H9 (cell line): ENCODE results near the gene C1QTNF7. TPM values are rescaled to one million over a fixed set of nuclear protein-coding genes. Genes with fewer than 3 reads are reported as not detected.

Experiments
- DNase-seq: peaks from one replicate; pipeline ENCODE4 v3.0.0-alpha.2; 2017
- H2AFZ ChIP-seq: one replicate; pipeline ENCODE4 v1.6.1; 2013; ENCODE audit warnings: mild to moderate bottlenecking, low read length, control low read depth, moderate library complexity
- H2AK5ac ChIP-seq: 2 replicates; pipeline ENCODE4 v1.6.1; 2013; ENCODE audit warnings: low read length, control low read depth, mixed read lengths; ENCODE audit not compliant: insufficient read length
- H2BK120ac ChIP-seq: one replicate; pipeline ENCODE4 v1.6.1; 2013; ENCODE audit warnings: low read depth, mild to moderate bottlenecking, low read length, control low read depth, inconsistent platforms; ENCODE audit not compliant: poor library complexity, severe bottlenecking
- H2BK12ac ChIP-seq: 2 replicates; pipeline ENCODE4 v1.6.1; 2013; ENCODE audit warnings: low read length, control low read depth, mixed read lengths, low read depth; ENCODE audit not compliant: insufficient read length
- H2BK15ac ChIP-seq: 2 replicates; pipeline ENCODE4 v1.6.1; 2013; ENCODE audit warnings: low read depth, low read length, control low read depth
- H2BK20ac ChIP-seq: one replicate; pipeline ENCODE4 v1.6.1; 2013; ENCODE audit warnings: low read depth, mild to moderate bottlenecking, low read length, control low read depth, inconsistent platforms; ENCODE audit not compliant: poor library complexity, severe bottlenecking
- H2BK5ac ChIP-seq: 2 replicates; pipeline ENCODE4 v1.6.1; 2013; ENCODE audit warnings: low read length, control low read depth, mixed read lengths; ENCODE audit not compliant: insufficient read length
- H3K14ac ChIP-seq: 2 replicates; pipeline ENCODE4 v1.6.1; 2013; ENCODE audit warnings: low read length, control low read depth; ENCODE audit not compliant: insufficient read depth
- H3K18ac ChIP-seq: 2 replicates; pipeline ENCODE4 v1.6.1; 2013; ENCODE audit warnings: low read depth, mild to moderate bottlenecking, mixed read lengths, low read length, control low read depth; ENCODE audit not compliant: insufficient read length
- H3K23ac ChIP-seq: 2 replicates; pipeline ENCODE4 v1.6.1; 2013; ENCODE audit warnings: low read length, control low read depth, mixed read lengths, low read depth; ENCODE audit not compliant: insufficient read length
- H3K23me2 ChIP-seq: 2 replicates; pipeline ENCODE4 v1.6.1; 2013; ENCODE audit warnings: low read depth, mild to moderate bottlenecking, mixed read lengths, low read length, control low read depth; ENCODE audit not compliant: insufficient read length, poor library complexity, severe bottlenecking
- H3K27ac ChIP-seq: 2 replicates; pipeline ENCODE4 v1.5.1; 2013; ENCODE audit warnings: low read length, control low read depth, mixed read lengths, low read depth; ENCODE audit not compliant: insufficient read length
- H3K27me3 ChIP-seq: 2 replicates; pipeline ENCODE4 v1.6.1; 2013; ENCODE audit warnings: low read length, control low read depth, inconsistent platforms; ENCODE audit not compliant: insufficient read depth
- H3K4ac ChIP-seq: 2 replicates; pipeline ENCODE4 v1.6.1; 2013; ENCODE audit warnings: low read depth, mild to moderate bottlenecking, control low read depth, inconsistent platforms, low read length, moderate library complexity
- H3K4me1 ChIP-seq: 2 replicates; pipeline ENCODE4 v1.6.1; 2013; ENCODE audit warnings: low read length, control low read depth, inconsistent platforms; ENCODE audit not compliant: insufficient read depth
- H3K4me2 ChIP-seq: 2 replicates; pipeline ENCODE4 v1.6.1; 2013; ENCODE audit warnings: low read length, control low read depth, mixed read lengths; ENCODE audit not compliant: insufficient read length, insufficient read depth
- H3K56ac ChIP-seq: 2 replicates; pipeline ENCODE4 v1.6.1; 2013; ENCODE audit warnings: low read depth, mild to moderate bottlenecking, mixed read lengths, low read length, control low read depth; ENCODE audit not compliant: insufficient read length
- H3K79me1 ChIP-seq: 2 replicates; pipeline ENCODE4 v1.6.1; 2013; ENCODE audit warnings: low read depth, mild to moderate bottlenecking, moderate library complexity, low read length, control low read depth, inconsistent platforms; ENCODE audit not compliant: insufficient read depth, poor library complexity, severe bottlenecking
- H3K79me2 ChIP-seq: 2 replicates; pipeline ENCODE4 v1.6.1; 2013; ENCODE audit warnings: low read length, control low read depth, inconsistent platforms; ENCODE audit not compliant: insufficient read depth
- H3K9ac ChIP-seq: 2 replicates; pipeline ENCODE4 v1.6.1; 2013; ENCODE audit warnings: low read length, control low read depth, mixed read lengths; ENCODE audit not compliant: insufficient read length; ENCODE audit errors: extremely low read depth
- H3K9me3 ChIP-seq: one replicate; pipeline ENCODE4 v1.6.1; 2013; ENCODE audit warnings: low read depth, low read length, inconsistent platforms; ENCODE audit not compliant: control insufficient read depth
- H3T11ph ChIP-seq: one replicate; pipeline ENCODE4 v1.6.1; 2013; ENCODE audit warnings: mild to moderate bottlenecking, low read length, control low read depth, inconsistent platforms
- H4K20me1 ChIP-seq: one replicate; pipeline ENCODE4 v1.6.1; 2013; ENCODE audit not compliant: control insufficient read depth, insufficient read length, insufficient read depth
- H4K5ac ChIP-seq: 2 replicates; pipeline ENCODE4 v1.6.1; 2013; ENCODE audit warnings: low read depth, mild to moderate bottlenecking, mixed read lengths, low read length, control low read depth; ENCODE audit not compliant: insufficient read length
- H4K8ac ChIP-seq: replicated peaks from 2 replicates; pipeline ENCODE4 v1.6.1; 2013; ENCODE audit warnings: low read length, control low read depth, mixed read lengths, low read depth; ENCODE audit not compliant: insufficient read length
- H4K91ac ChIP-seq: 2 replicates; pipeline ENCODE4 v1.6.1; 2013; ENCODE audit warnings: low read depth, mild to moderate bottlenecking, moderate library complexity, mixed read lengths, low read length, control low read depth; ENCODE audit not compliant: insufficient read length
- H3K27ac Mint-ChIP-seq, 3 experiments: 2 replicates in 2 of 3; 3 replicates in 1 of 3; pipeline ENCODE4 v1.8.0; 2020 to 2021; ENCODE audit warnings: mixed read lengths in 3 of 3, mild to moderate bottlenecking in 1 of 3, moderate library complexity in 1 of 3
- H3K27me3 Mint-ChIP-seq: 2 replicates; pipeline ENCODE4 v1.8.0; 2021; ENCODE audit warnings: low read depth, mild to moderate bottlenecking, moderate library complexity, mixed read lengths
- H3K36me3 Mint-ChIP-seq, 3 experiments: 2 replicates in 2 of 3; 3 replicates in 1 of 3; pipeline ENCODE4 v1.8.0; 2020 to 2021; ENCODE audit warnings: low read depth in 3 of 3, mixed read lengths in 3 of 3; ENCODE audit not compliant: insufficient read depth in 1 of 3
- H3K4me1 Mint-ChIP-seq, 2 experiments: 2 replicates each; pipeline ENCODE4 v1.8.0; 2020; ENCODE audit warnings: mixed read lengths in 2 of 2
- H3K4me3 Mint-ChIP-seq, 2 experiments: 2 replicates in 1 of 2; 3 replicates in 1 of 2; pipeline ENCODE4 v1.8.0; 2020 to 2021; ENCODE audit warnings: mild to moderate bottlenecking in 2 of 2, mixed read lengths in 2 of 2, moderate library complexity in 1 of 2
- H3K9me3 Mint-ChIP-seq, 2 experiments: 2 replicates in 1 of 2; 3 replicates in 1 of 2; pipeline ENCODE4 v1.8.0; 2020; ENCODE audit warnings: mild to moderate bottlenecking in 2 of 2, mixed read lengths in 2 of 2, moderate library complexity in 1 of 2
- WGBS: extraction: QIAGEN DNeasy Blood & Tissue Kit; methylation state at CpG from one replicate; pipeline ENCODE4 v1.1.7; 2013; ENCODE audit warnings: missing lambda C conversion rate, low lambda C conversion rate, mixed read lengths; ENCODE audit not compliant: insufficient read length; ENCODE audit errors: extremely low coverage; 5-methylcytosine and 5-hydroxymethylcytosine counted together
- total RNA-seq: library from RNA; stranded (reverse); gene quantifications from 2 replicates; pipeline ENCODE4 v1.2.1, GENCODE V29; 2021
- TF ChIP-seq, protein P1 (sequence below): fragments of 200-600 bp; sonication (generic); conservative IDR thresholded peaks from 3 replicates; pipeline ENCODE4 v1.8.0; 2021; ENCODE audit warnings: antibody characterized with exemption, mild to moderate bottlenecking

The C1QTNF7 gene
- total RNA-seq, 1 experiment from 2014 or later, result not detected

DNA sequence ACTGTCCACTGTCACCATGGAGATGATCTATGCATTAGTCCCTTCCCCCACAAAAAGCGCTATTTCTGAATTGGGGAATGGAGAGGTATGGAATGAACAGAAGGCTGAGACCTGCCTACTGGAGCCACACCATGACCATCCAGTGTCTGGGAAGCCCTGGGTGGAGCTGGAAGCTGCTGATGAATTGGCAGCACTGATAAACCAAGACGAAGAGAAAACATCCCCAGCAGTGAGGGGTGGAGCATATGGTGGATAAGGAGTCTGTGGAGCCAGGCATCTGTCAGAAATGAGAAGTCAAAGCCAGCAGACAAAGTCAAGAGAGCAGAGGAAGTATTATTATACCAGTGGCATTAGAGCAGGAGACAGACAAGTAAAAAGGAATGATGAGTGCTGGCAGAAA, 55.0 kb downstream of the C1QTNF7 start:
- Histone ChIP-seq H3K23ac (no peak overlapping the region), H4K8ac (no peak overlapping the region), H2BK15ac (no peak overlapping the region), H2AK5ac (no peak overlapping the region), H3K4me1 (no peaks in the 10 kb centered on the region), H4K5ac (no peak overlapping the region), H2BK120ac (no peak overlapping the region), H2AFZ (no peak overlapping the region), H3K27me3 (no peaks in the 10 kb centered on the region), H2BK20ac (no peak overlapping the region), H3K4ac (no peak overlapping the region), H3K79me1 (no peaks in the 10 kb centered on the region), H3T11ph (no peak overlapping the region), H3K79me2 (no peaks in the 10 kb centered on the region), H4K91ac (no peak overlapping the region), H2BK5ac (no peak overlapping the region), H3K18ac (no peak overlapping the region), H3K4me2 (no peak overlapping the region), H3K27ac (no peak overlapping the region), H3K9me3 (no peaks in the 10 kb centered on the region), H2BK12ac (no peak overlapping the region), H3K23me2 (peaks cover 7% of the 10 kb centered on the region), H4K20me1 (no peaks in the 10 kb centered on the region), H3K56ac (no peak overlapping the region), H3K14ac (no peak overlapping the region), H3K9ac (no peak overlapping the region)
- peaks cover 1 to 8% of the 10 kb centered on the region in 2 experiments; a peak in 3 of 5 replicates for H3K9me3 Mint-ChIP-seq
- no peak overlapping the region; a peak in 2 of 7 replicates for H3K27ac Mint-ChIP-seq
- H3K4me3 Mint-ChIP-seq, result no peak overlapping the region
- H3K36me3 Mint-ChIP-seq, result peaks cover 15 to 26% (median 23%) of the 10 kb centered on the region in 3 experiments; a peak in 6 of 7 replicates
- DNase-seq, result no peak
- WGBS, result no CpG with 5 or more reads among the region's 2 CpGs
- peaks cover 20 to 21% of the 10 kb centered on the region in 2 experiments for H3K4me1 Mint-ChIP-seq
- no peaks in the 10 kb centered on the region for H3K27me3 Mint-ChIP-seq
- TF ChIP-seq, protein P1, sequence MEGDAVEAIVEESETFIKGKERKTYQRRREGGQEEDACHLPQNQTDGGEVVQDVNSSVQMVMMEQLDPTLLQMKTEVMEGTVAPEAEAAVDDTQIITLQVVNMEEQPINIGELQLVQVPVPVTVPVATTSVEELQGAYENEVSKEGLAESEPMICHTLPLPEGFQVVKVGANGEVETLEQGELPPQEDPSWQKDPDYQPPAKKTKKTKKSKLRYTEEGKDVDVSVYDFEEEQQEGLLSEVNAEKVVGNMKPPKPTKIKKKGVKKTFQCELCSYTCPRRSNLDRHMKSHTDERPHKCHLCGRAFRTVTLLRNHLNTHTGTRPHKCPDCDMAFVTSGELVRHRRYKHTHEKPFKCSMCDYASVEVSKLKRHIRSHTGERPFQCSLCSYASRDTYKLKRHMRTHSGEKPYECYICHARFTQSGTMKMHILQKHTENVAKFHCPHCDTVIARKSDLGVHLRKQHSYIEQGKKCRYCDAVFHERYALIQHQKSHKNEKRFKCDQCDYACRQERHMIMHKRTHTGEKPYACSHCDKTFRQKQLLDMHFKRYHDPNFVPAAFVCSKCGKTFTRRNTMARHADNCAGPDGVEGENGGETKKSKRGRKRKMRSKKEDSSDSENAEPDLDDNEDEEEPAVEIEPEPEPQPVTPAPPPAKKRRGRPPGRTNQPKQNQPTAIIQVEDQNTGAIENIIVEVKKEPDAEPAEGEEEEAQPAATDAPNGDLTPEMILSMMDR, result no peak
